Gastrocnemius medialis (tissue), 4 donors: ENCODE measurements around the gene MNS1.

ENCODE experiments used
- CTCF ChIP-seq, 5 experiments: fragments of 450-650 bp in 3 of 5; fragments of 200-600 bp in 2 of 5; sonication (generic) in 2 of 5; IDR thresholded peaks in 4 of 5; conservative IDR thresholded peaks in 1 of 5; 1 replicate in 4 of 5; 2 replicates in 1 of 5; pipeline ENCODE4 v1.5.1; 2016 to 2019; ENCODE audit warnings: antibody characterized with exemption in 5 of 5, mild to moderate bottlenecking in 3 of 5, moderate library complexity in 3 of 5
- POLR2A ChIP-seq, 2 donors: fragments of 450-650 bp; IDR thresholded peaks; one replicate each; pipeline ENCODE4 v1.6.1; 2017; ENCODE audit warnings: antibody characterized with exemption in 2 of 2, mild to moderate bottlenecking in 2 of 2, moderate library complexity in 2 of 2

- TF ChIP-seq CTCF (IDR thresholded peaks at IDR 0.05 in 4 of 5, conservative IDR thresholded peaks at IDR 0.05 in 1 of 5) (no peak), POLR2A (IDR thresholded peaks at IDR 0.05) (no peak)
Observed at GRCh38 chr15:56411122-56411749, 53.7 kb downstream of the MNS1 start.
